Stimulated activated naive CD4-positive, alpha-beta T cell (primary cell): ENCODE data around the gene KLHL30.
A peak's percentile ranks its signal among the peaks of the same experiment; 100 is the strongest.

Experiments
- DNase-seq, 6 experiments: peaks; one replicate each; lab custom pipeline; 2025; lab: John Stamatoyannopoulos, UW

The KLHL30 gene

DNA sequence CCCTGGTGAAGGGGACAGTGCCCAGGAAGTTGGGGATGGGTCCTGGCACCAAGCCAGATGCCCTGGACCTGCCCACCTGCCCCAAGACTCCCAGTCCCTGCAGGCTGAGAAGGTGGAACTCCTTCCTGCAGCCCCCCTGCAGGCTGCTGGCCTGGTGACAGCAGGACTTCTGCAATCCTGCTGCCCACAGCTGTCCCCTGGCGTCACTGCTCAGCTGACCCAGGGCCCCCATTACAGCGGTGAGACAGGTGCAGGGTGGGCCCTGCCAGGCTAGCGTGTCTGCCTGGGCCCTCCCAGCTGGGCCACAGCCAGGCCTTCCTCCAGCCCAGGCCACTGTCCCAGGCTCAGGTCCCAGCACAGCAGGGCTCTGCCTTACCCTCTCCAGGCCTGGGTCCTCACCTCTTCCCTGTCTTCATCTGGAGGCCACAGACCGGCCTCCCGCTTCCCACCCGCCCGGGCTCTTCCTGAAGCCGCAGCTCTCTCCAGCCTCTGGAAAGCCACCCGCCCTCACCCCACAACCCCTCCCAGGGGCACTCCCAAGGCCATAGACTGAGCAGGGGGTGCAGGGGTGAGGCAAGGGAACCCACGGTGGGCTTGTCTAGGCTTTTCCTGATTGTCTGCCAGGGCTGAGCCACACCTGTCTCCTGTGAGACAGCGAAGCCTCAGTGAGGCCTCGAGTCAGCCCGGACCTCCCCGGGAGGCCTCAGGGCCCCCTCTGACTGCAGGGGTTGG is 11.5 kb downstream of the KLHL30 start:
- no peak for DNase-seq

DNA sequence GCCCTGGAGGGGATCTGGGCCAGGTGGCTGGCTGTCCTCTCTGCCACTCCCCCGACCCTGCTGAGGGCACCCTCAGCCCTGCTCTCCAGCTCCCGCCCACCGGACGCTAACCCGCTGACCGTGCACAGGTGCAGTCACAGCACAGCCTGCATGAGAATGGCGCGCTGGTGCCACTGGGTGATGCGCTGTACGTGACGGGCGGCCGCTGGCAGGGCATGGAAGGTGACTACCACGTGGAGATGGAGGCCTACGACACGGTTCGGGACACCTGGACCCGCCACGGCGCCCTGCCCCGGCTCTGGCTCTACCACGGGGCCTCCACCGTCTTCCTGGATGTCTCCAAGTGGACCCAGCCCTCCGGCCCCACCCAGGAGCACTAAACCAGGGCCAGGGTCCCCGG is 12.2 kb downstream of the KLHL30 start:
- no peak for DNase-seq

DNA sequence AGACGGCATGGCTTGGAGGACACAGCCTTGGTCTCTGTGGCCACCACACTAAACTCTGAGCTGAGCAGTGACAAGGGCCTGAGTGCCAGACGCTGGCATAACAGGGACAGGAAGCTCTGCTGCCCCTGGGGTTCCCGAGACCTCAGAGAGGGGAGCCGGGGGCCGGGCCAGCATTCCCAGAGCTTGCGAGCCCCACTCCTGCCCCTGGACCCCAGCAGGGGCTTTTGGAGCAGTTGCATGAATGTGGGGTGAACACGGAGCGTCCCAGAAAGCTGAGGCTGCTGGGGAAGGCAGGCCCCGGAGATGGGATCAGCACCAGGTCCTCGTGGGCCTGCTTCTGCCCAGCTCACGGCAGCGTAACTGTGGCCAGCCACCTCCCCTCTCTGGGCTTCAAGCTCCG is 12.7 kb downstream of the KLHL30 start:
- no peak for DNase-seq

DNA sequence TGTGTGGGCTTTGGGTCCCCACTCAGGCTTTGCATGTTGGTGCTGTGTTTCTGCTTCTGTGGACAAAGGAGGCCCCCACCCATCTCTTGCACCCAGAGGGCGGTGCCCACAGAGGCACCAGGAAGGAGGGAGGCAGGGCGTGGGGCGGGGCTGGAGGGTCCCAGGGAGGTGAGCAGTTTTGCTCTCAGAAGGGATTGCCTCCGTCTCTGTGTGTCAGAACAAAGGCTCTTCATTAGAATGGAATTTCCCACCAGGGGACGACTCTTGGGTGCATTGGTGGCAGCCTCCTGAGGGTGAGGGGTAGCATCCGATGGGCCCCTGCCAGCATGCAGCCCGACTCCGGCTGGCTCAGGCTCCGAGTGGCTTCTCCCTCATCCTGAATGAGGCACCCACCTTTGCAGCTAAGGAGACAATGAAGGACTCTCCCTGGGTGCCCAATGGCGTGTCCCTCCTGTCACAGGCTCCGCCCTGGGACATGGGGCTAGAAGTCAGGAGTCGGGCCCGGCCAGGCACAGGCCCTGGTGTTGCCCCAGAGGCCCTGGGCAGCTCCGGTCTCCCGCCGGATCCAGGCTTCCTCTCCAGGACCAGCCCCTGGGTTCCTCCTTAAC is 13.3 kb downstream of the KLHL30 start:
- DNase-seq, result no peak

DNA sequence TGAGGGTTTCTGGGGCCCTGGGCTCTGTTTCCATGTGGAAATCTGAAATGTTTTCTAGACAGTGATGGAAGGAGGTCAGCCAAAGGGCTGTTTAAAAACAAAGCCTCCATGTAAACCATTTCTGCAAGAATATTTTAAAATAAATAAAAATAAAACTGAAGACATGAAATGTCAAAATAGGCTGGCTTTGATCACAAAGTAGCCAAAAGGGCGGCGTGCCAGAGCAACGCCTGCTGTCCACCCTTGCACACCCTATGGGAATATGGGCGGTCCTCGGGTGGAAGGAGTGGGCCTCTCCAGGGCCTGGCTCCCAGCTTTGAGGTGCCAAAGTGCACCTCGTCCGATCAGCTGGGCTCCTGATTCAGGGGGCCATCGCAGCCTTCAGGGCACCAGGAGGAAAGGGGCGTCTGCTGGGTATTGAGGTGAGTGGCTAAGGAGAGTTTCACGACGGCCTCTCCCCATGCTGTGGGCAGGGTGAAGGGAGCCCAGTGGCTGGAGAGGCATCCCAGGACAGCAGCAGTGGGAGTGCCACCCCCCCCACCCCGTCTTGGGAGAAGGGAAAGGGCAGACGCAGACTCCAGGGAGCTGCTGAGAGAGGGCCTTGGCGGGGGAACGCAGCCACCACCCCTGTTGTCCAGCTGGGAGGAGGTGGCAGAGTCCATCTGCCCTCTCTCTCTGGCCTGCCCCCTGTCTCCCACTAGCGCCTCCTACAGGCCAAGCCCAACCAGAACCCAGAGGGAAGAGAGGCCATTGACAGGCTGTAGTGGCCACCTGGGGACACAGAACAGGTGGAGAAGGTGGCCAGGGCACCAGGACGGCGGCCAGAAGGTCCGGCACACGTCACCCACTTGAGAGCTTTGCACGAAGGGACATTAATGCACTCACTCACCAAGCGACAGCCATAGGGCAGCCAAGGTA is 14.6 kb downstream of the KLHL30 start:
- DNase-seq, result no peak

DNA sequence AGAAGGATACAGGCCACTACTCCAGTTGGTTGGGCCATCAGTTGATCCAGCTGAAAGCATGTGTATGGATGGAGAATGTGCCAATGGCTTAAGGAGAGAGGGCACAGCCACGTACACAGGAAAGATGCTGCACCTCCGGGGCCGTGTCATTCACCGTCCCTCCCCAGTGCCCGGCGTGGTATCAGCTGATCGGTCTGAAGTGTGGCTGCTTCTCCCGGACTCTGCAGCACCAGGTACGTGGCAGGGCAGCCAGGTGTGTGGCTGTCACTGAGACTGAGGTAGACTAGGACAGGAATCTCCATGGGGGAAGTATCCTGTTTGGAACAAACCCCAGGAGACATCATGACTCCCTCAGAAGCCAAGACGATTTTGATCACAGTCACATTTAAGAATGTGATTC is 16.1 kb downstream of the KLHL30 start:
- no peak for DNase-seq

DNA sequence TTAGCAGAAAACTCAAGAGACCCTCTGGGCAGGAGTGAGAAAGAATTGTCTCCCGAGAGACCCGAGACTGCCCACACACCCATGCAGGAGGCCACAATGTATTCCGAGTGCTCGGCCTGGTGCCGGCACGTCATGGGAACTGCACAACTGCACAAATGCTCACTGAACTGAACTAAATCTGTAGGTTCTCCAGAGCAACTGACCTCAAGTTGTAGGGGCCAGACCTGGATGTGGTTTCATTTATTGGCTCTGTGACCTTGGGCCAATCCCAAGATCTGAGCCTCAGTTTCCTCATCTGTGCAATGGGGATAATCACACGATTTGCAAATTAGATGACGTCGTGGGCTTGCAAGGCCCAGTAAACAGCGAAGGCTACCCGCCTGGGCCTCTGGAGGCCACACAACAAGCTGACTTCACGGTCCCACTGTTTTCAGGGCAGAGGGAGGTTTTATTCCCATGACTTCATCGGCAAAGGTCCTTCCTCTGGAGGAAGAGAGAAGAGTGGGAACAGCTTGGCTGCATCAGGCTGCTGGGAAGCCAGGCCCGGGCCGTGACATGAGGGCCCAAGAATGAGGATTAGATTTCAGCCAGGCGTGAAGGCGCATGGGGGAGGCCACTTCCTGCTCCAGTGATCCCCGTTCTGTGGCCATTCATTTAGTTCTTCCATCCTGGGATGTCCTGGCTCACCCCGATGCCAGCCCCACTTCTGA is 16.7 kb downstream of the KLHL30 start:
- DNase-seq, result no peak

DNA sequence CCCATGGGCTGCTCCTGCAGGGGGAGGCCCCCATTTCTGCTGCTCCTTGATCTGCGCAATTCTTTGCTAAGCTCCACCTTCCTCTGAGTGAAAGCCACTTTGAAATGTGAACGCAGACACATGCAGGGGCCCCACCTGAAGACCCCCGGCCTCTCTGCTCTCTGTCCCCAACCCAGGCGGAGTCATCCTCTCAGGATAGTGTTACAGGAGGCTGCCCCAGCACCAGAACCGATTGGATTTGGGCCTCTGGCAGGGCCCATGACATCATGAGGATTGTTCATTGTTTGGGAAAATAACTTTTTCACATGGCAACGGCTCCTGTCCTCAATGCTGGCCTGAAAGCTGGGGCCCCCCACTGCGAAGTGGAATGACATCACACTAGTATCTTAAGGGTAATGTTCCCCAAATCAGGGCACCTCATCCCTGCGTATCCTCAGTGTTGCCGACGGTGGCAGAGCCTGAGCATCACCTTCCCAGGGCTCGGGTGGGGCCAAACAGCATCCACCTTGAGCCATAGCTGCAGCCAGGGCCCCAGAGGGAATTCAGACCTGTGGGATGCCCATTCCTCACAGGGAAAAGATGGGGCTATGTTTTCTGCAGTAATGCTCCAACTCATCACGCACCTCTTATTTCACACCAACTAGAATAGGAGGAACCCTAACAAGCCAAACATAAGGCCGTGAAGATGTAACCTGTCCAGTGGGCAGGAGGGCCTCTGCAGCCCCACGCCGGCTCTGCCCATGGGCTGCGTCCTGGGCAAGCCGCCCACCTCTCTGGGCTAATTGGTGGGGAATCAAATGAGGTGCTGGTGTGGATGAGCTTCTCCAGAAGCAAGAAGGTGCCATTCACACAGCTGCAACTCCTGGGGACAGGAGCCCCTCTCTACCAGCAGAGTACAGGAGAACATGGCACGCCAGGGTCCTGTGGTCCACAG is 17.6 kb downstream of the KLHL30 start:
- DNase-seq, result no peak

DNA sequence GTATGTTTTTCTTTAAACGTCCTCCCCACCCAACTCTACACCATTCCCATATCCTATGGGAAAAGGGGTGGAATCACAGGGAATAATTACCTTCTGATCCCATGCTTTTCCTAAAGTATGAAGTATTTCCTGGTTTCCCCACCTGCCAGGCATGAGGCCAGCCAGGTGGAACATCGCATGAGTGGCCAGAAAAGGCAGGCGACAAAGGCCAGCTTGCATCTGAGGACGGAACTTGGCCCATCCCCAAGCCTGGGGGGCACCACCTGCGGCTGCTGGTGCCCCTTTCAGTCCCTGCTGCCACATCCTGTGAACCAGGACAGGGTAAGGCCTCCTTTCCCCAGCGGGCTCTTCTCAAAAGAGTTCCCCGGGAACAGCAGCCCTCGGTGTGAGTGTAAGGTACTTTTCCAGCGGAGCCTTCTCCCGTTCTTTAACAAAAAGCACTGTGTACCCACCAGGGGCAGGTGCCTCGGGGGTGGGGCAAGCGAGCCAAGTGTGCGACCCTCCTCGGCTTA is 19.1 kb downstream of the KLHL30 start:
- DNase-seq, result no peak

DNA sequence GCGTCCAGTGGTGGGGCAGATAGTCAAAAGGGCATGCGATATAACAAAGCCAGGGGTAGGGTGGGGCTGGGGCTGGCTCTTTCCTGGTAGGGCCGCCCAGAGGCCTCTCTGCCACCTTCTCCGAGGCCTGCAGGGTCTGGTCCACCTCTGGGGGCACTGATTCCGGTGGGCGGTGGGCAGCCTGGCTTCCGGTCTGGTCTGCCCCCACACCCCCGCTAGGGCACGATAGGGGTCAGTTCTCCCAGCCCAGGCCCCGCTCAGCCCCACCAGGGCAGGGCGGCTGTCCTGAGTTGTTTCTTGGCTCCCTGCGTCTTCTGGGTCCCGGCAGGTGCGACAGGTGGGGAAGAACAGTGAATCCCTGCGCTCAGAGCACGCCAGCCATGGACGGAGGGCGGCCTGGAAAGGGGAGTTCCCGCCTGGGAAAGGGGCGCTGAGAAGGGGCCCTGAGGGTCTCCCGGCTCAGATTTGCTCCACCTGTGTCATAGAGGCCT is 19.6 kb downstream of the KLHL30 start:
- DNase-seq, result no peak

DNA sequence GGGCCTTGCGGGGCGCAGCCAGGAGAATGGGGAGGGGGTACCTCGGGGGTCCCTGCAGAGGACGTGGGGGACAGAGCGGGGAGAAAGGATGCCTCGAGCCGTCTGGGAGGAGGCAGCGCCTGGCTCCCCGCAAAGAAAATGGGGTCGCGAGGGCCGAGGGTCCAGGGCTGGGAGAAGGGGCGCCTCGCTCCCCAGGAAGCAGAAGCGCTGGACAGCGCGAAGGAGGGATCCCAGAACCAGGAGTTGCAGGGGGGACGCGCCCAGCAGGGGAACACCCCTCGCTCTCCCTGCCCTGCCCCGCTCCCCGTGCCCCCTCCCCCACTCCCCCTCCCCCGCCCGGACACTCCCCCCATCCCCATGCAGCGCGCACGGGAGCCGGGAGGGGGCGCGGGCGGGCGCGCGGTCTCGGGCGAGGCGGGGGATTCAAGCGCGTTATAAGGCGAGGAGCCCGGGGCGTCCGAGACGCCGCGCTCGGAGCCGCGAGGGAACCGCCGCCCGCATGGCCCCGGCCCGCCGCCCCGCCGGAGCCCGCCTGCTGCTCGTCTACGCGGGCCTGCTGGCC is 20.1 kb downstream of the KLHL30 start, which contains the start of gene ERFE:
Gene ERFE, plus strand, starts transcription at position 462 of the 562 bp plus-strand sequence. Its CDS starts 38 bp downstream, at position 500.
- DNase-seq, result peak in 5 of 6 experiments; percentile 12 to 34 (median 13)

DNA sequence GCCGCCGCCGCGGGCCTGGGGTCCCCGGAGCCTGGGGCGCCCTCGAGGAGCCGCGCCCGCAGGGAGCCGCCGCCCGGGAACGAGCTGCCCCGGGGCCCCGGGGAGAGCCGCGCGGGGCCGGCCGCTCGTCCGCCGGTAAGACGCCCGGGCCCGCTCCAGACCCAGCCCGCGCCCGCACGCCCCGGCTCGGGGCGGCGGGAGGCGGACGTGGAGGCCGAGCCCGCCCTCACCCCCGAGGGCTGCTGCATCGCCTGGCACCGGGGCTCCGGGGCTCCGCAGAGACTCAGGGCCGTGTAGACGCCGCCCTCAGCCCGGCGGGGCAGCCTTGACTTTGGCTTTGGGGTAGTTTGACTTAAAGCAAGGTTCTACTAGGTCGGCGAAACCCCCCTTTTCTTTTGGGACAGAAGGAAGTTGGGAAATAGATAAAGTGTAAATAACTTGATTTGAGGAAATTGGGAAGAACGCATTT is 20.6 kb downstream of the KLHL30 start:
- DNase-seq, result peak in 1 of 6 experiments; percentile 19

DNA sequence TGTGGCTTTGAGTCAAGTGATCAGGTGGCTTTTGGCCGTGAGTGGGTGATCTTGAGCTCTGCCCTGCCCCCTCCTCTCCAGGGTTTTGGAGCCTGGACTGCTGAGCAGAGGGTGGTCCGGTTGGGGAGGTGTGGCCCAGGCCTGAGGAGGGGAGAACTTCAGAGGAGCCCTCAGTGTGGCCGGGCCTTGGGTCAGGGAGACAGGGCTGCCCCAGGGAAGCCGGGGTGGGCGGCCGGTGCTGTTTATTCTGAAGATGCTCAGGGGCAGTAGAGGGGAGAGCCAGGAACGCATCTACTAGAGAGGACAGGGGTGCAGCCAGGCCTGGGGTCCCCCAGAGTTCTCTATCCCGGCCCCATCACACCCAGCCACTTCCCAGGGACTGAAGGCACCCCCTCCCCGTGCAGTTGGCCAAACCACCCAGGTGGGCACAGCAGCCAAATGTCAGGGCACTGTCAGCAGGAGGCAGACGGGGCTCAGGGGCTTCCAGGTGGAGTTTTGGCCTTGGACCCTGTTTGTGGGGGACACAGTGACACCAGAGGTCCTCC is 21.3 kb downstream of the KLHL30 start:
- no peak for DNase-seq

DNA sequence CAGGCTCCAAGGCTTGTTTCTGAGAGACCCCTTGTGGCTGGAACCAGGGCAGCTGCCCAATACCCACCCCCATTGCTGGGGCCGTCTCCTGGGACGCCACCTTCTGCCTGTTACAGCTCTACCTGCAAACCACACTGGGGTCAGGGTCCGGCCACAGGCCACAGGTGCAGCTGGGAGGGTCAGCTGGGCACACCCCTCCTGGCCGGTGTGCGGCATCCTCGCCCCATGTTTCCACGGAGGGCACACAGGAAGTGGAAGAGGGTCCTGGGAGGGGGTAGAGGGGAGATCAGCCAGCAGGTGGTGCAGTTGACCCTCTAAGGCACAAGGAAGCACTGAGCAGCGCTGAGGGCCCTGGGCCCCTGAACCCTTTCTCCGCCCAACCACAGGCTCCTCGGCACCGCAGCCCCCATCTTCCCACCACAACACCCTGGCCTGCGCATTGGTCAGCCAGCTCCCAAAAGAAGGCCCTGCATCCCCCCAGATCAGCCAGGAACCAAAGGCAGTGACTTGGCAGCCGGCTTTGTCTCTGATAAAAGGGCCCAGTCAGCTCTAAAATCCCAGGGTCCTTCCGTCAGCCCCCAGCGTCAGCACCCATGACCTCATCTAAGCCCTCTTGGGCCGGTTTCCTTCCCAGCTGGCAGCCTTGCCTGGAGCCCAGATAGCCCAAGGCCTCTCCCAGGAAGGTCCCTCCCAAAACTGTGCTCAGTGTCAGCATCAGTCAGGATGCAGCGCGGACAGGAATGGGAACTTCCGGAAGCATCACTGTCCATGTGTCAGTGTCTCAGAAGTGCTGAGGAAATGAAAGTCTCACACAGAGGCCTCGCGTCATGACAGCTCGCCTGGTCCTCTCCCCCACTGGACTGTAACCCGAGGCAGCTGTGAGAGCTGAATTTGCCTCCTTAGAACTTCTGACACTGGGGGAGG is 22.0 kb downstream of the KLHL30 start:
- DNase-seq, result no peak

DNA sequence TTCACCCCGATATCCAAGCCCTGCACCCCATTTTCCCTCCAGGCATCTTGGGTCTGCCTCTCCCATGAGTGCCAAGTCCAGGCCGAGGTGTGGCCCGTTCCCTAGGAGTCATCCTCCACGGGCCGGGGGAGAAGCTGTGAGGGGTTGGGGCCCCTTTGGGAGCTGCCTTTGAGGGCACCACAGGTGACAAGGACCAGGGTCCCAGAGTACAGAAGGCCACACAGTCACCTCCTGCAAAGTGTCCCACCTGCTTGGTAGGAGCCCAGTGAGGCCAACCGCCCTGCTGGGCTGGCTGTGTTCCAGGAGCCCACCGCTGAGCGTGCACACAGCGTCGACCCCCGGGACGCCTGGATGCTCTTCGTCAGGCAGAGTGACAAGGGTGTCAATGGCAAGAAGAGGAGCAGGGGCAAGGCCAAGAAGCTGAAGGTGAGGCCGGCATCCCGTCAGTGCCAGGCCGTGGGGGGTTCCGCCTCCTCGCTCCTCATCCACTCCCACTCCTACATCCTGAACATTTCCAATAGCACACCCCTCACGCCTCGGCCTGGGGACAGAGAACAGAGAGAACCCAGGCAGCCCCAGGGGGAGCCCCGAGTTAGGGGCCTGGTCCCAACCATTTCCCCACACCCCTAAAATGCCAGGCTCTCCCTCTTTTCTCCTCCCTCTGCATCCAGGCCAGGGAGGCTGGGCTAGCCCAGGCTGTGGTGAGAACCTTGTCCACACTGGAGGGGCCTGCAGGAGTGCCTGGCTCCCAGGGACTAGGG is 23.0 kb downstream of the KLHL30 start:
- DNase-seq, result no peak

DNA sequence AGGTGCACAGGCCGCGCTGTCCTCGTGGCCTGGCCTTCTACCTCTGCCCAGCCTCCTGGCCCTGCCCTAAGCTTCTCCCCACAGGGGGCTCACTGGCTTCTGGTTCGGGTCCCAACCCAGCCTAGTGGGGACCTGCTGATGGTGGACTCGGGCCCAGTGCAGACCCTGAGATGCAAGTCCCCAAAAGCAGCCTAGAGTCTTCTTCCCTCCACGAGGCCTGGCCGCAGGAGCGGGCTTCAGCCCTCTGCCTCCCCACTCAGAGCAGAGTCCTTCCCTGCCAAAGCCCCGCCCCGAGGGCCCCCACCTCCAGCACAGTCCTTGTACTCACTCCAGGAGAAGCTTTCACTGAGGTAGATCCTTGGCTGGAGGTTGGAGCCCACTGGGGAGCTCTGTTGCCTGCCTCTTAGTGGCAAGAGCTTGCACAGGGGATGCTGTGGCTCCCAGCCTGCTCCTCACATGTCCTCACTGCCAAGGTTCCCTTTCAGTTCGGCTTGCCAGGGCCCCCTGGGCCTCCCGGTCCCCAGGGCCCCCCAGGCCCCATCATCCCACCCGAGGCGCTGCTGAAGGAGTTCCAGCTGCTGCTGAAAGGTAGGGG is 23.9 kb downstream of the KLHL30 start:
- DNase-seq, result no peak

DNA sequence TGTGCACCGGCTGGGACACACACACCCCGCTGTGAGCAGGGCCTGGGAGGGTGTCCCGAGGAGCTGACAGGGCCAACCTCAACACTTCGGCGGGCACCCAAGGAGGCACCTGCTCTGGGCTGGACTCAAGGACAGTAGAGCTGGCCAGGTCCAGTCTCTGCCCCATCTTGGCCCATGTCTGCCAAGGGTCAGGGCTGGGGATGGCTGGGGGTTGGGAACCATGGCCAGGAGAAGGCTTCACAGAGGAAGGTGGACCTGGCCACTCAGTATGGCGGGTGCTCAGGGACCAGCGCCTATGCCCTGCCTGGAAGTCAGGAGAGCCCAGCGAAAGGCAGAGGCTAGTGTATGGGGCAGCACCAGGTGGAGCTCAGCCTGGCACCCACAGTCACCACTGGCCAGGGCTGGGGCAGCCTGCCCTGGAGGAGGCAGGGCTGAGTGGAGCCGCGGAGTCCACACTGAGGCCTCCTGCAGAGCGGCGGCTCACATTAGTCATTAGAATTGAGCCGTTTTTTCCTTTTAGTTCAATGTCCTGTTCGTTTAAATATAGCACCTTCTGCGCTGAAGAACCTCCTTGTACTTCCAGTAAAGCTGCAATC is 24.5 kb downstream of the KLHL30 start:
- DNase-seq, result no peak
